HG02840 (cell line): Measurements from ENCODE around the gene SCFD1.
"Not testable (repeated sequence)": the region's sequence is repeated elsewhere in the genome, so short reads cannot be mapped to it uniquely, and the experiment has no call there.

Experiments
- ATAC-seq: cut with Tn5 transposase; IDR thresholded peaks from one replicate; pipeline ENCODE4 v1.9.1; 2021; ENCODE audit warnings: mild to moderate bottlenecking, moderate library complexity, moderate number of reproducible peaks; ENCODE audit not compliant: unreplicated experiment, low FRiP score

SCFD1 gene

GRCh38 chr14:30658645-30659044 is 36.5 kb downstream of the SCFD1 start:
- ATAC-seq: no peak

DNA sequence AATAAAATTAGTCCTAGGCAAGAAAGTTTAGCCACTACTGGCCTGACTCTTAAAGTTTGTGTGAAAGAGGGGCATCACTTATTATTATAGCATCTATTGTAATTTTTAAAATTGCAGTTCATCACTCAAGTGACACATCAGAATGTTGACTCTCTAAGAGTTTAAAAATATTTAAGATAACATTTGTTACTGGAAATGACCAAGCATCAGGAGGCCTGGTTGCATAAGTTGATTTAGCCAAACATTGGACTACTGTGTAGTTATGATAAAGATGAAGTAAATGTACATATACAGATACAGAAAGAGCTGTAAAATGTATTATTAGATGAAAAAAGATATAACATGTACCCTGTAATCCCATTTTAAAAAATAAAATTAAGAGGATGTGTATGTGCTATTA is 47.5 kb downstream of the SCFD1 start:
- ATAC-seq: no peak

DNA sequence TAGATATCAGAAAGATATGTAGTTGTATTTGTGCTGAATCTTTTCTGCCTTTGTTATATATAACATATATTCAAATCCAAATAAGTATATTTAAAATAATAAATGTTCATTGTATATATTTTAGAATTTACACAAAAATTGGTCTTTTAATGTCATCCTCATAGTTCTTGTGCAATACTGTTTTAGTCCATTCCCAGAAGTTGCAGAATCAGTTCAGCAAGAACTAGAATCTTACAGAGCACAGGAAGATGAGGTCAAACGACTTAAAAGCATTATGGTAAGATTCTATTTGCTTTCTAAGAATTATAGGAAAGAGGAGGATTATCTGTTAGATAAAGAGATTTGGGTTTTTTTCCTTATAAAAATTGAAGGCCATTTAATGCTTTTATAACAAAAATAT is 51.0 kb downstream of the SCFD1 start:
- ATAC-seq: no peak

DNA sequence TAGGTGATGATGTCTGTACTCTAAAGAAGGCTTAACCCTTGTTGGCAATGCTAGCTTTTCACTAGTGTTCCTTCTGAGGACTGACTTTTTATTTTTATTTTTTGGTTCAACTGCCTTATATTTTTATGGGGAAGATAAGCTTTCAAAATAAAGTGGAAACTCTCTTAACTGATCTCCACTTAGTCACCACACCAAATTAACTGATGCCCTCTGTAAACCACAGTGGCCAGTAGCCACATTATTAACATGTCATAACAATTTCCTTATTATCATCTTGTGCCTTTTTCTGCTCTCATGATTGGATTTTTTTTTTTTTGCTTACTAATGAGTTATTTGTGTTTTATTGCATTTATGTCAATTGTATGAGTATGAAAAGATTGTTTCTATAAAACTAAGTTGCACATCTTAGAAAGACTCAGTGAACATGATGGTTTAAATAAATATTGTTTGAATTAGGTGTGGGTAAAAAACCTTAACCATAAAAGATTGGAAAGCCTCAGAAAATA is 56.9 kb downstream of the SCFD1 start:
- no peak for ATAC-seq

- no peak for ATAC-seq
Observed at GRCh38 chr14:30680036-30680435, 57.9 kb downstream of the SCFD1 start.

GRCh38 chr14:30680776-30681175 is 58.7 kb downstream of the SCFD1 start:
- ATAC-seq: not testable (repeated sequence)

- ATAC-seq: no peak
Observed at GRCh38 chr14:30681752-30682355, 59.7 kb downstream of the SCFD1 start.

- ATAC-seq: not testable (repeated sequence)
Observed at GRCh38 chr14:30690487-30691355, 68.6 kb downstream of the SCFD1 start.

GRCh38 chr14:30691751-30692398 is 69.8 kb downstream of the SCFD1 start:
- ATAC-seq: no peak

DNA sequence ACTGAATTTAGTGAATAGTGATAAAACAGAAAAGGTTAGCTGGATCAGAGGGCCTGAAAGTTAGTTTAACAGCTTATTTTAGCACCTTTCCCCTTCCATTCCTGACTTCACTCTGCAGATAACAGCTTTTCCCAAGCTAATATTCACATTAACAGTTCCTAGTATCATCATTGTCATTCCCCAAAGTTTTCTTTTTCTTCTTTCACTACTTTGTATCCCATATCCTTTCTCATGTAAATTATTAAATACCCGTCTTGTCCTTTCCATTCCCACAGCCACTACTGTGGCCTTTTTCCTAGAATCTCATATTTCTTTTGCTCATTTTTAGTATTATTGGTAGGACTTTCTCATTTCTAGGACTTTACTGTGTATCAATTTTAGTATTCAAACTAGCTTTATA is 70.5 kb downstream of the SCFD1 start:
- ATAC-seq: no peak

DNA sequence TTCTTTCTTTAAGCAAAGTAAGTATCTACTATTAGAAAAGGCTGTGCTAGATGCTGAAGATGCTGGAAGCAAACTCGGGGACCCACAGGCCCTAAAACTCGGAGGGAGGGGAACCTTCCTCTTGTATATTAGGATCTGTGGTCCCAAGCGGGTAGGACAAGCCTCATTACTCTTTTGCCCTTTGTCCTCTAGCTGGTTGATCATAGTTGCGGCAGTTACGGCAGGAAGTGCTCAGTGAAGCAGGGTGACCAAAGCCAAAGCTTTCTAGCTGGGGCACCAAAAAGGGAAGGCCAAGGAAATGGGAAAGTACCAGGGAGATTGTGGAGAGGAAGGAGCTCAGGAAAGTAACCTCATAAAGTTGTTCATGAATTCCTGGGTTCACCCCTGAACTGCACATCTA is 76.3 kb downstream of the SCFD1 start:
- no peak for ATAC-seq

- no peak for ATAC-seq
Observed at GRCh38 chr14:30706704-30707103, 84.6 kb downstream of the SCFD1 start.

- no peak for ATAC-seq
Observed at GRCh38 chr14:30708157-30708556, 86.0 kb downstream of the SCFD1 start.

DNA sequence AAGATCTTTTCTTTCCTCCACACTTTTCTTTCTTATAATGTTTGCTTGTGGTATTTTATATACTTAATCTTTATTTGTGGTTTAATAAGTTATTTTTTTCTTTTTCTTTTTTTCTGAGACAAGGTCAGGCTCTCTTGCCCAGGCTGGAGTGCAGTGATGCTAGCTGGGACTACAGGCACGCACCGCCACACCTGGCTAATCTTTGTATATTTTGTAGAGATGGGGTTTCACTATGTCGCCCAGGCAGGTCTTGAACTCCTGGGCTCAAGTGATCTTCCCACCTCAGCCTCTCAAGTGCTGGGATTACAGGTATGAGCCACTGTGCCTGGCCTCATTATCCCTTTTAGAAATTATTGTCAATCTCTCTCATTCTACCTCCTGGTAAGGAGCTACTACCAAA is 87.1 kb downstream of the SCFD1 start:
- no peak for ATAC-seq

GRCh38 chr14:30710876-30711275 is 88.8 kb downstream of the SCFD1 start:
- no peak for ATAC-seq

GRCh38 chr14:30719137-30719536 is 97.0 kb downstream of the SCFD1 start:
- no peak for ATAC-seq

DNA sequence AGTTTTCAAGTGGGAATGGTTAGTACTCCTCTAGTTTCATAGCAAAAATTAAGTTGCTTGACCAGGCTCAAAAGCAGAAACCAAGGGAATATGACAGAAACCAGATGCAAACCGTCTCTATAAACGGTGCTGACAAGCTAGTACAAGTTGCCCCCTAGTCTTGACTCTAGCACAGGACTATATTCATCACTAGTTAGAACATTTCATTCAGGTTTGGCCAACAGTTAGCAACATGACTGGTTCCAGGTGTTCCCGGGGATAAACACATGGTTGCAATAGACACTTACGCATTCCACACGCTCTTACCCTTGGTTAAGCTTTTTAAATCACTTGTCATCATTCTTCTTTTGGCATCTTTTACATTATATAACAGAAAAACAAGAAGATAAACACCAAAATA is 103.6 kb downstream of the SCFD1 start:
- no peak for ATAC-seq

DNA sequence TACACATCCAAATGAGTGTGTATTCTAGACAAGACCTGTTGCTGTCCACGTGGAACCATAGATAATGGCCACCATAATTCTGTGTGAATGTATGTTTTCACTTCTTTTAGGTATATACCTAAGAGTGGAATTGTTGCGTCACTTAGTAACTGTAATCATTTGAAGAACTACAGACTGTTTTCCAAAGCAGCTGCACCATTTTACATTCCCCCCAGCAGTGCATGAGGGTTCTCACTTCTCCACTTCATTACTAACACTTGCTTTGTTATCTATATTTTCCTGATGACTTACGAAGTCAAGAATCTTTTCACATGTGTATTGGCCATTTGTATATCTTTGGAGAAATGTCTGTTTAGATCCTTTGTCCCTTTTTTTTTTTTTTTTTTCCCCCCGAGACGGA is 106.4 kb downstream of the SCFD1 start:
- ATAC-seq: no peak

GRCh38 chr14:30737916-30738315 is 115.8 kb downstream of the SCFD1 start:
- no peak for ATAC-seq

DNA sequence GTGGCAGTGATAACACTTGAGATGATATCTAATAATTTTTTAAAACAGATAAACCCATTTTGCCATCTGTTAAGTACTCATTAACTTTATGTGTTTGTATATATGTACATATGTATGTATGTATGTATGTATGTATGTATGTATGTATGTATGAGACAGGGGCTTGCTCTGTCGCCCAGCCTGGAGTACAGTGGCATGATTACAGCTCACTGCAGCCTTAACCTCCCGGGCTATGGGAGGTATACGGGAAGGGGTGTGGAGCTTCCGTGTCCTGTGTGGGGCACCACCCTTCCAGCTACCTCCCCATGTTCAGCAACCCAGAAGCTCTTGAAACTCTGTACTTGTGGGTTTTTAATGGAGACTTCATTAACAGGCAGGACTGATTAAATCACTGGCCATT is 116.9 kb downstream of the SCFD1 start:
- ATAC-seq: no peak

- ATAC-seq: no peak
Observed at GRCh38 chr14:30748343-30748742, 126.2 kb downstream of the SCFD1 start.
